Measurements from ENCODE around the gene THAP4.

DNA sequence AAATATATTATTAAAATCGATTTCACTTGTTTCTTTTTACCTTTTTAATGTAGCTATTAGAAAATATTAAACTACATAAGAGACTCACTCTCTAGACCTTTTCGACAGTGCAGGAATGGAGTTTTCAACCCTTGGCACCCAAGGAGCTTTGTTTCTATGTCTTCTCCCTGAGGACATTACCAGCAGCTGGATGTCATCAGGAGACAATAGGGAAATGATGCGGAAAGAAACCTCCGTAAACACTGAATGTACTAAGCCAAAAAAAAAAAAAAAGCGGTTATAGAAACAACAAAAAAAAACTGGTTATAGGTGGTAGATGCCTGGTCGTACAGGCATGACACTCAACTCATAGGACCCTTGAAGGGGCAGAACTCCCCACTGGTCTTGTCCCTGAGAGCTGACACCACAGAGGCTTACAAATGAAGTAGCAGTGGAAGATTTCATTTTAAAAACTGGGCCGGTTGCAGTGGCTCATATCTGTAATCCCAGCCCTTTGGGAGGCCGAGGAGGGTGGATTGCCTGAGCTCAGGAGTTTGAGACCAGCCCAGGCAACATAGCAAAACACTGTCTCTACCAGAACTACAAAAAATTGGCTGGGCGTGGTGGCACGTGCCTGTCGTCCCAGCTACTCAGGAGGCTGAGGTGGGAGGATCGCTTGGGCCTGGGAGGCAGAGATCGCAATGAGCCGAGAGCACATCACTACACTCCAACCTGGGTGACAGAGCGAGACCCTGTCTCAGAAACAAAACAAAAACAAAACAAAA is 23.8 kb downstream of the THAP4 start:
- TF ChIP-seq, protein P1, sequence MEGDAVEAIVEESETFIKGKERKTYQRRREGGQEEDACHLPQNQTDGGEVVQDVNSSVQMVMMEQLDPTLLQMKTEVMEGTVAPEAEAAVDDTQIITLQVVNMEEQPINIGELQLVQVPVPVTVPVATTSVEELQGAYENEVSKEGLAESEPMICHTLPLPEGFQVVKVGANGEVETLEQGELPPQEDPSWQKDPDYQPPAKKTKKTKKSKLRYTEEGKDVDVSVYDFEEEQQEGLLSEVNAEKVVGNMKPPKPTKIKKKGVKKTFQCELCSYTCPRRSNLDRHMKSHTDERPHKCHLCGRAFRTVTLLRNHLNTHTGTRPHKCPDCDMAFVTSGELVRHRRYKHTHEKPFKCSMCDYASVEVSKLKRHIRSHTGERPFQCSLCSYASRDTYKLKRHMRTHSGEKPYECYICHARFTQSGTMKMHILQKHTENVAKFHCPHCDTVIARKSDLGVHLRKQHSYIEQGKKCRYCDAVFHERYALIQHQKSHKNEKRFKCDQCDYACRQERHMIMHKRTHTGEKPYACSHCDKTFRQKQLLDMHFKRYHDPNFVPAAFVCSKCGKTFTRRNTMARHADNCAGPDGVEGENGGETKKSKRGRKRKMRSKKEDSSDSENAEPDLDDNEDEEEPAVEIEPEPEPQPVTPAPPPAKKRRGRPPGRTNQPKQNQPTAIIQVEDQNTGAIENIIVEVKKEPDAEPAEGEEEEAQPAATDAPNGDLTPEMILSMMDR (optimal IDR thresholded peaks at IDR 0.05 in 1 of 3, IDR thresholded peaks at IDR 0.05 in 1 of 3, conservative IDR thresholded peaks at IDR 0.05 in 1 of 3; ENCODE audit: extremely low read depth in 1 of 3, insufficient read depth in 2 of 3, low read length in 3 of 3), result no peak
- TF ChIP-seq EZH2 (IDR thresholded peaks at IDR 0.05; ENCODE audit: low read length), result no peak

Data from keratinocyte (primary cell).